Endothelial cell (in vitro differentiated cells): ENCODE results near the gene SHROOM1. TPM values are rescaled to one million over a fixed set of nuclear protein-coding genes. Genes with fewer than 3 reads are reported as not detected.
A peak's percentile ranks its signal among the peaks of the same experiment; 100 is the strongest.

Experiments used
- DNase-seq: peaks from one replicate; pipeline ENCODE4 v3.0.0; 2021; ENCODE audit warnings: low spot score
- H3K27ac Mint-ChIP-seq: one replicate; pipeline ENCODE4 v1.8.0; 2021; ENCODE audit warnings: mixed read lengths, inconsistent platforms; ENCODE audit not compliant: unreplicated experiment
- H3K27me3 Mint-ChIP-seq: one replicate; pipeline ENCODE4 v1.8.0; 2021; ENCODE audit warnings: mild to moderate bottlenecking, moderate library complexity, mixed read lengths, inconsistent platforms; ENCODE audit not compliant: unreplicated experiment
- H3K36me3 Mint-ChIP-seq: one replicate; pipeline ENCODE4 v1.8.0; 2021; ENCODE audit warnings: mild to moderate bottlenecking, low read depth, mixed read lengths, inconsistent platforms; ENCODE audit not compliant: unreplicated experiment
- H3K4me1 Mint-ChIP-seq: one replicate; pipeline ENCODE4 v1.8.0; 2021; ENCODE audit warnings: mild to moderate bottlenecking, mixed read lengths, inconsistent platforms; ENCODE audit not compliant: unreplicated experiment
- H3K4me3 Mint-ChIP-seq: one replicate; pipeline ENCODE4 v1.8.0; 2021; ENCODE audit warnings: mild to moderate bottlenecking, mixed read lengths, inconsistent platforms; ENCODE audit not compliant: unreplicated experiment
- H3K9me3 Mint-ChIP-seq: one replicate; pipeline ENCODE4 v1.8.0; 2021; ENCODE audit warnings: mixed read lengths, inconsistent platforms; ENCODE audit not compliant: unreplicated experiment
- CTCF ChIP-seq: fragments of 200-600 bp; sonication (generic); IDR thresholded peaks from one replicate; pipeline ENCODE4 v1.5.0; 2021; ENCODE audit warnings: antibody characterized with exemption; ENCODE audit not compliant: unreplicated experiment
- long read RNA-seq: library from polyadenylated mRNA; unstranded; transcript quantifications from one replicate; pipeline ENCODE4 v2.0.0, GENCODE V29; 2020; ENCODE audit not compliant: unreplicated experiment
- total RNA-seq: library from RNA; stranded (reverse); fragmentation: NEBNext Ultra II Directional; extraction: Animal tissue kit (Norgen Biotek cat#: 25700); gene quantifications from one replicate; pipeline ENCODE4 v1.2.1, GENCODE V29; 2021; ENCODE audit not compliant: unreplicated experiment

SHROOM1 gene
- total RNA-seq, result 5.6 TPM
- long read RNA-seq, partial matches to known transcripts, result 1 of 5 reads
- long read RNA-seq, other reads (novel, unspliced or antisense), result 3 of 5 reads

- H3K36me3 Mint-ChIP-seq, result peaks cover 5% of the 10 kb centered on the region
- no peak for DNase-seq
- H3K27me3 Mint-ChIP-seq, result peaks cover 13% of the 10 kb centered on the region
- H3K4me1 Mint-ChIP-seq, result peaks cover 19% of the 10 kb centered on the region
- peak within 1 kb of the TSS; percentile 37 for H3K27ac Mint-ChIP-seq
- H3K4me3 Mint-ChIP-seq, result peak within 1 kb of the TSS; percentile 88
- no peaks in the 10 kb centered on the region for H3K9me3 Mint-ChIP-seq
- TF ChIP-seq CTCF, result no peak
These were observed at the start of gene SHROOM1 for GRCh38 chr5:132830436-132831094. TSS of gene SHROOM1 (minus strand) at chr5:132830647. CDS start at chr5:132826140, 4,507 bp downstream.

GRCh38 chr5:132877938-132878337, 47.5 kb upstream of the SHROOM1 start:
- peaks cover 9% of the 10 kb centered on the region for H3K27me3 Mint-ChIP-seq
- no peak for TF ChIP-seq CTCF
- no peak overlapping the region for H3K27ac Mint-ChIP-seq
- peaks cover 20% of the 10 kb centered on the region for H3K36me3 Mint-ChIP-seq
- H3K9me3 Mint-ChIP-seq, result no peaks in the 10 kb centered on the region
- no peak for DNase-seq
- no peaks in the 10 kb centered on the region for H3K4me1 Mint-ChIP-seq
- no peak overlapping the region for H3K4me3 Mint-ChIP-seq

- H3K27ac Mint-ChIP-seq, result no peak overlapping the region
- H3K4me3 Mint-ChIP-seq, result no peak overlapping the region
- DNase-seq, result no peak
- H3K9me3 Mint-ChIP-seq, result no peaks in the 10 kb centered on the region
- peaks cover 22% of the 10 kb centered on the region for H3K36me3 Mint-ChIP-seq
- TF ChIP-seq CTCF, result no peak
- peaks cover 10% of the 10 kb centered on the region for H3K27me3 Mint-ChIP-seq
- no peaks in the 10 kb centered on the region for H3K4me1 Mint-ChIP-seq
These were observed 47.0 kb upstream of the SHROOM1 start for GRCh38 chr5:132877466-132877865.

GRCh38 chr5:132876020-132876759, 45.7 kb upstream of the SHROOM1 start:
- DNase-seq, result no peak
- Mint-ChIP-seq H3K27me3 (peaks cover 10% of the 10 kb centered on the region), H3K36me3 (peaks cover 22% of the 10 kb centered on the region), H3K4me3 (no peak overlapping the region), H3K27ac (no peak overlapping the region), H3K9me3 (no peaks in the 10 kb centered on the region), H3K4me1 (no peaks in the 10 kb centered on the region)
- TF ChIP-seq CTCF, result no peak

- Mint-ChIP-seq H3K27me3 (peaks cover 10% of the 10 kb centered on the region), H3K4me1 (no peaks in the 10 kb centered on the region), H3K9me3 (no peaks in the 10 kb centered on the region), H3K4me3 (no peak overlapping the region), H3K36me3 (peaks cover 14% of the 10 kb centered on the region), H3K27ac (no peak overlapping the region)
- DNase-seq, result no peak
- TF ChIP-seq CTCF, result no peak
These were observed 43.5 kb upstream of the SHROOM1 start for GRCh38 chr5:132873930-132874271.
